MG63 (cell line): Measurements from ENCODE around the gene NDUFV2. TPM values are rescaled to one million over a fixed set of nuclear protein-coding genes. Genes with fewer than 3 reads are reported as not detected.

Experiments
- DNase-seq: peaks from one replicate; pipeline ENCODE4 v3.0.0-alpha.2; 2020
- H3K27me3 ChIP-seq: fragments of 250-450 bp; sonication (Bioruptor Pico); 2 replicates; pipeline ENCODE4 v1.5.1; 2020; ENCODE audit warnings: mild to moderate bottlenecking, moderate library complexity
- H3K36me3 ChIP-seq: fragments of 250-450 bp; sonication (Bioruptor Pico); 2 replicates; pipeline ENCODE4 v1.5.1; 2020; ENCODE audit warnings: mild to moderate bottlenecking, moderate library complexity
- H3K4me3 ChIP-seq: fragments of 250-450 bp; sonication (Bioruptor Pico); 2 replicates; pipeline ENCODE4 v1.5.1; 2020; ENCODE audit warnings: mild to moderate bottlenecking, moderate library complexity
- H3K9me3 ChIP-seq: fragments of 250-450 bp; sonication (Bioruptor Pico); 2 replicates; pipeline ENCODE4 v1.5.1; 2020; ENCODE audit warnings: mild to moderate bottlenecking, moderate library complexity
- total RNA-seq: library from RNA; depleted of rRNA; stranded (reverse); fragments of >200 nt; shearing (Covaris generic); gene quantifications from 2 replicates; pipeline ENCODE4 v1.2.3, GENCODE V29; 2014; ENCODE audit warnings: low replicate concordance; rRNA removed

The NDUFV2 gene
- 265 and 311 TPM in 2 replicates for total RNA-seq

GRCh38 chr18:9102508-9103375 lies at the start of gene NDUFV2:
NDUFV2 (plus strand) TSS chr18:9102699; CDS start chr18:9102744, 45 bp downstream.
- DNase-seq = peak; percentile 96
- no peaks in the 10 kb centered on the region for H3K9me3 ChIP-seq

GRCh38 chr18:9053814-9054213 lies 48.7 kb upstream of the NDUFV2 start:
- no peak for DNase-seq
- Histone ChIP-seq H3K36me3 (no peaks in the 10 kb centered on the region), H3K4me3 (no peak overlapping the region), H3K27me3 (no peaks in the 10 kb centered on the region), H3K9me3 (peaks cover 11% of the 10 kb centered on the region)

More at GRCh38 chr18:9102508-9103375, at the start of gene NDUFV2:
- Histone ChIP-seq H3K27me3 (no peaks in the 10 kb centered on the region), H3K4me3 (peak within 1 kb of the TSS; percentile 85), H3K36me3 (peaks cover 29% of the 10 kb centered on the region)

DNA sequence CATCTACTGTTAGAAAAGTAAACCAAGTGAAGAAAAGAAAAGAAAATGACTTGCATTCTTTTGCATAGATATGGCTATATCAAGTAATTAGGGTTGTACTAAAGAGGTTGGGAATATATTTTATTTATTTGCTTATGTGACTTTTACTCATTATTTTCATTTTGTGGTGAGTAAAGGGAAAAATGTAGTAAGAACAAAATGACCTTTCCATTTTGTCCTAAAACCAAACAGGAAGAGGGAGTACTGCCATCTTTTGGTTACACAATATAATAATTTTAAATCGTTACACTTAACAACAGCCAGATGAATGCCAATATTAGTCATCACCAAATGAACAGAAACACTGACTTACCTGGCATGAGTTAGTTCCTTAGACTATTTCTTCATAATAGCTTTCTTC lies 47.3 kb upstream of the NDUFV2 start:
- H3K36me3 ChIP-seq = no peaks in the 10 kb centered on the region
- no peaks in the 10 kb centered on the region for H3K27me3 ChIP-seq
- no peak overlapping the region for H3K4me3 ChIP-seq
- H3K9me3 ChIP-seq = peaks cover 5% of the 10 kb centered on the region
- no peak for DNase-seq

- H3K4me3 ChIP-seq = no peak overlapping the region
- no peaks in the 10 kb centered on the region for H3K36me3 ChIP-seq
- no peak for DNase-seq
- H3K27me3 ChIP-seq = no peaks in the 10 kb centered on the region
- H3K9me3 ChIP-seq = peaks cover 5% of the 10 kb centered on the region
Observed at GRCh38 chr18:9055626-9056025, 46.9 kb upstream of the NDUFV2 start.

DNA sequence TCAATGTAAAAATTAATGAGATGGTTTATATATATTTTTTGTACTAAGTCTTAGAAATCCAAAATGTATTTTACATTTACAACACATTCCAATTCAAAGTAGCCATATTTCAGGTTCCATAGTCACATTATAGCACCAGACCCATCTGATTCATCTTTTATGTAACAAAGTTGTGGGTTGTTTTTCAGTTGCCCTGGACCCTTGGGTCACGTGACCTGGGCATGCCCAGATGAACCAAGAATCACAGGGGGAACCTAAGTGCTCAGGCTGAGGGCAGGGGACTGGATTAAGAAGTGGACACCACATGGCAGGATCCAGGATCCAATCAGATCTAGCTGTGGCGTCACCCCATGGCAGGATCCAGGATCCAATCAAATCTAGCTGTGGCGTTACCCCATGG lies 44.9 kb upstream of the NDUFV2 start:
- Histone ChIP-seq H3K9me3 (no peaks in the 10 kb centered on the region), H3K4me3 (no peak overlapping the region), H3K27me3 (no peaks in the 10 kb centered on the region), H3K36me3 (no peaks in the 10 kb centered on the region)
- no peak for DNase-seq

- H3K36me3 ChIP-seq = no peaks in the 10 kb centered on the region
- no peaks in the 10 kb centered on the region for H3K9me3 ChIP-seq
- no peak overlapping the region for H3K4me3 ChIP-seq
- no peaks in the 10 kb centered on the region for H3K27me3 ChIP-seq
- DNase-seq = no peak
Observed at GRCh38 chr18:9058406-9058805, 44.1 kb upstream of the NDUFV2 start.

DNA sequence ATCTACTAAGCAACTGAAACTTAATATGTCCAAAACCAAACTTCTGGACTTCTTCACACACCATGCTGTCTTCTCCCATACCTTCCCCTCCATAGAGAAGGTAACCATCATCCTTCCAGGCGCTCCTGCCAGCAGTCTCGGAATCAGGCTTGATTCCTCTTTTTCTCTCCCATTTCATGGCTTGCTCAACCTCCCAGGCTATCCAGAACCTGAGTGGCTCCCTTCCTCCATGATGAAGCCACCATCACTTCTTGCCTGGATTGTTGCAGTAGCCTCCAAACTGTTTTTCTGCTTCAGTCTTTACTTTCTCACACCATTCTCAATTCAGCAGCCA lies 40.1 kb upstream of the NDUFV2 start:
- no peak overlapping the region for H3K4me3 ChIP-seq
- no peaks in the 10 kb centered on the region for H3K27me3 ChIP-seq
- H3K9me3 ChIP-seq = no peaks in the 10 kb centered on the region
- no peak for DNase-seq
- H3K36me3 ChIP-seq = no peaks in the 10 kb centered on the region

- DNase-seq = no peak
- Histone ChIP-seq H3K9me3 (no peaks in the 10 kb centered on the region), H3K27me3 (no peaks in the 10 kb centered on the region), H3K4me3 (no peak overlapping the region), H3K36me3 (no peaks in the 10 kb centered on the region)
Observed at GRCh38 chr18:9065864-9066263, 36.6 kb upstream of the NDUFV2 start.

DNA sequence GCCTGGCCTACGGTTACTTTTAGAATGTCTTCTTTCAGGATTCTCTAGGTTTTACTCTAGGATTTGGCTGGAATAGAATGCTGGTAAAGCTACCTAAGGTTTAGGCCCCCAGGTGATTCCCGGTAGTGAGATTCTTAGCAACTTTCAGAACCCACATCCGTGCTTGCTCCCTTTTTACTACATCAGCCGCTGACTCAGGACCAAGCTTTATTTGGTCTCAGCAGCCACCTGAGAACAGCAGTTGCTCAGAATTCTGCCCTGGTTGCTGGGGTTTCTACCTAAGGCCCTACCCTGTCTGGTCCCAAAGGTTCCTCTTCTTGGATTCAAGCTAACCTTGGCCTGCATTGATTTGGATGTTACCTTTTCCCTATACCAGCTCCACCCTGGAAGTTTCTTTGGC lies 36.1 kb upstream of the NDUFV2 start:
- Histone ChIP-seq H3K9me3 (no peaks in the 10 kb centered on the region), H3K27me3 (no peaks in the 10 kb centered on the region), H3K4me3 (no peak overlapping the region), H3K36me3 (no peaks in the 10 kb centered on the region)
- DNase-seq = no peak

DNA sequence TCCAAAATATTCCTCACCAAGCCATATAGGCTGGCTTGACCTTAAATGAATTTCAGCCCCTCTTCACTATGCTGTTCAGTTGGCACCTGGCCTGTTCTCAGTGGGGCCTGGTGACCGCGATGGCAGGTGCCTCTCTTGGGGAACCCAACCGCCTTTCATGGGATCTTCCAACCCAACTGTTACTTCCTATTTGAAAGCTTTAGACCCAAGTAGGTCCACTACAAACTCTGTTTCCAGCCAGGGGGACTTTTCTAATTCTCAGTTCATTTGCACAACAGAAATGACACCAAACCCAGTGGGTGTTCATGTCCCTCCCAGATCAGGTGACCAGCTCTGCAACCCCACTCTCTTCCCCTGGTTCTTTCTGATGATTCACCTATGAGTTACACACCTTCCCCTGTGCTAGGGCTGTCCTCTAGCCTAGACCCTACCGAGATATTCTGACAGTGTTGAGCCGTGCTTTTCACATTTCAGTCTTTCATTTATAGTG lies 35.6 kb upstream of the NDUFV2 start:
- Histone ChIP-seq H3K36me3 (no peaks in the 10 kb centered on the region), H3K4me3 (no peak overlapping the region), H3K9me3 (no peaks in the 10 kb centered on the region), H3K27me3 (no peaks in the 10 kb centered on the region)
- DNase-seq = no peak

- Histone ChIP-seq H3K9me3 (no peaks in the 10 kb centered on the region), H3K36me3 (no peaks in the 10 kb centered on the region), H3K27me3 (no peaks in the 10 kb centered on the region), H3K4me3 (no peak overlapping the region)
- DNase-seq = no peak
Observed at GRCh38 chr18:9067823-9068222, 34.7 kb upstream of the NDUFV2 start.

DNA sequence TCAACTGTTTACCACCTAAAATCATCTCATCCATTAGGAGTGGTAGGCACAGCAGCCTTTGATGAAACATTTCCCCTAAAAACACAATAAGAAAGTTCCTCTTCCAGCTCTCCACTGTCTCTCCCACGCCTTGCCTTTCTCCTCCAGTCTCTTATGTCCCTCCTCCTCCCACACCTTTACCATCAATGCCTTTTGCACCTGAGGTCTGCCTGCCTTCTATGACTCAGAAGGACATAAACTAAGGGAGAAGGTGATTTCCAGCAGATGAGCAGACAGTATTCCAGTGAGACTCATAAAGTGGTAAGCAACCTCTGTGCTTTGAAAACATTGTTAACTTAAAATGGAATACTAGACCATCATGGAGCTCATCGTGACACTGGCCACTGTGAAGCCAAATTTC lies 34.2 kb upstream of the NDUFV2 start:
- Histone ChIP-seq H3K9me3 (no peaks in the 10 kb centered on the region), H3K27me3 (no peaks in the 10 kb centered on the region), H3K36me3 (no peaks in the 10 kb centered on the region), H3K4me3 (no peak overlapping the region)
- DNase-seq = no peak

DNA sequence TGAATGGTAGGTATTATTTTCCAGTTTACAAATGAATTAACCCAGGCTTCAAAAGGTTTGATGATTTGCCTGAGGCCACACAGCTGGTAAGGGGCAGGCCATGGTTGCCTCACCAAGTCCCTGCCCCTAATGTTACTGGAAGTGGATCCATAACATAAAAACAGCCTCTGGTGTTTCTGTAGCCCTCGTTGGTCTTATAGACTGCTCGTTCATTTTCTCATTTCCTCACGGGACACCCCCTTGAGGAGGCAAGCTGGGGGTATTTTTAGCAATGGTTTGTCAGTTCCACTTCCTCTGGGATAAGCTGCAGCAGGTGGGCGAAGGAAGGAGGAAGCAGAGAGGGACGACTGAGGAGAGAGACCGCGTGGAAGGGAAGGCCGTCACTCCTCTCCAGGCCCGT lies 32.9 kb upstream of the NDUFV2 start:
- Histone ChIP-seq H3K36me3 (no peaks in the 10 kb centered on the region), H3K4me3 (no peak overlapping the region), H3K9me3 (no peaks in the 10 kb centered on the region), H3K27me3 (no peaks in the 10 kb centered on the region)
- DNase-seq = no peak

- H3K27me3 ChIP-seq = no peaks in the 10 kb centered on the region
- H3K36me3 ChIP-seq = no peaks in the 10 kb centered on the region
Observed at GRCh38 chr18:9070212-9070611, 32.3 kb upstream of the NDUFV2 start.

GRCh38 chr18:9079818-9080528 lies 22.5 kb upstream of the NDUFV2 start:
- Histone ChIP-seq H3K27me3 (no peaks in the 10 kb centered on the region), H3K36me3 (no peaks in the 10 kb centered on the region), H3K4me3 (no peak overlapping the region), H3K9me3 (no peaks in the 10 kb centered on the region)
- no peak for DNase-seq

More at GRCh38 chr18:9070212-9070611, 32.3 kb upstream of the NDUFV2 start:
- no peak for DNase-seq
- no peak overlapping the region for H3K4me3 ChIP-seq
- no peaks in the 10 kb centered on the region for H3K9me3 ChIP-seq

GRCh38 chr18:9081940-9082339 lies 20.6 kb upstream of the NDUFV2 start:
- Histone ChIP-seq H3K27me3 (no peaks in the 10 kb centered on the region), H3K9me3 (no peaks in the 10 kb centered on the region)
- no peak for DNase-seq

DNA sequence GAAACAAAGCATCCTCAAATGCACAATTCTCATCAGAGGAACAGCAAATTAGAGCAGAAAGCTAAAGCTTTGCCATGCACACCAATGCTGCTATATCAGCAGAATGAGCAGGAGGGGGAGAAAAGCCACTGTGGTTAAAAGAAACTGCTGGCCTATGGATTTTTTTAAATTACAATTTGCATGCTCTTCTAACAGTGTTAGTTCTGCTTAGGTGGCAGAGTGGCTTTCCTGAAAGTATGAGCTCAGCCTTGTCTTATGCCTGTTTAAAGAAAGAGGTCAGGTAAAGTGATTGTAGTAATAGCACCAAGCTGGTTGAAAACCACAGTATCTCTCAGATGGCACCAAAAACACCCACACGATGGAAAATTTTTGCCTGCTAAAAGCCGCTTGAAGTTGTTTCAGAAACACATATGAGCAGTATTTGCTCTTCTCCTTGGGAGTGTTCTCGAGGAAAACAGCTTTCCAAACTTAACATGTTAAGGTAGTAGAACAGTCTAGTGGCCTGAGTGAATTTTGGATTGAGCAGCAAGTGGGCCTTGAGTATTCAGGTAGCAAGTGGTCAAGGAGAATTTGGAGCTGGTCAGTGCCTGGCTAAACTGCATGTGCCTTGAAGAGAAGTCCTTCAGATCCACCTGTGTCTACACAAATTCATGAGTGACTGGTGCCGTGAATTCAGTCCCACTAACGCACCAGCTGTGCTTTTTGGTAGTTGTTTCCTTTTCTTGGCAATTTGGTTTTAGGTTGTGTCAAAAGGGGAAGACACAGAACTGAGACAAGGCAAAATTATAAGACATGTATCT lies 19.6 kb upstream of the NDUFV2 start:
- no peak overlapping the region for H3K4me3 ChIP-seq

More at GRCh38 chr18:9081940-9082339, 20.6 kb upstream of the NDUFV2 start:
- no peaks in the 10 kb centered on the region for H3K36me3 ChIP-seq
- no peak overlapping the region for H3K4me3 ChIP-seq

More for the DNA sequence above, 19.6 kb upstream of the NDUFV2 start:
- Histone ChIP-seq H3K9me3 (no peaks in the 10 kb centered on the region), H3K27me3 (no peaks in the 10 kb centered on the region), H3K36me3 (no peaks in the 10 kb centered on the region)
- DNase-seq = no peak
